IMR-90 (cell line): Measurements from ENCODE around the gene KTN1. TPM values are rescaled to one million over a fixed set of nuclear protein-coding genes. Genes with fewer than 3 reads are reported as not detected.

Source experiments
- ATAC-seq: fragments of 200-7000 bp; cut with Tn5 transposase; 2 replicates; pipeline ENCODE4 v1.9.1; 2020; ENCODE audit warnings: low read depth, mild to moderate bottlenecking, moderate library complexity
- BruUV-seq: library from RNA; stranded (reverse); fragments of 400-500 nt; replicated peaks from 2 replicates; lab custom pipeline; 2021; lab: Mats Ljungman, UMichigan
- CTCF ChIA-PET: fragments of 300-600 bp; formaldehyde crosslinking; extraction: SDS; loops from one replicate; lab custom pipeline; 2021; ENCODE audit warnings: antibody characterized with exemption; lab: Yijun Ruan, JAX
- POLR2A ChIA-PET: fragments of 300-600 bp; sonication (Branson Sonifier 250); formaldehyde crosslinking; loops from one replicate; lab custom pipeline; 2022; ENCODE audit warnings: antibody characterized with exemption; ENCODE audit not compliant: unreplicated experiment; lab: Charles Lee
- DNase-seq: peaks from one replicate; pipeline ENCODE4 v3.0.0; 2013
- H2AFZ ChIP-seq: replicated peaks from 2 replicates; pipeline ENCODE3; 2013; ENCODE audit warnings: low read length, mild to moderate bottlenecking; ENCODE audit not compliant: poor library complexity
- H2AK5ac ChIP-seq: 2 replicates; pipeline ENCODE4 v1.6.1; 2013; ENCODE audit warnings: low read depth, low read length, inconsistent platforms
- H2AK9ac ChIP-seq: replicated peaks from 2 replicates; pipeline ENCODE3; 2013; ENCODE audit warnings: mild to moderate bottlenecking, low read depth, low read length, moderate library complexity; ENCODE audit not compliant: poor library complexity
- H2BK120ac ChIP-seq: 2 replicates; pipeline ENCODE4 v1.6.1; 2013; ENCODE audit warnings: low read depth, low read length, inconsistent platforms
- H2BK15ac ChIP-seq: 3 replicates; pipeline ENCODE4 v1.6.1; 2013; ENCODE audit warnings: low read depth, low read length, inconsistent platforms
- H2BK20ac ChIP-seq: 2 replicates; pipeline ENCODE4 v1.6.1; 2013; ENCODE audit warnings: low read depth, mild to moderate bottlenecking, inconsistent platforms, low read length, moderate library complexity
- H2BK5ac ChIP-seq: 2 replicates; pipeline ENCODE4 v1.6.1; 2013; ENCODE audit warnings: mild to moderate bottlenecking, low read depth, low read length, inconsistent platforms; ENCODE audit not compliant: poor library complexity, severe bottlenecking
- H3K14ac ChIP-seq: replicated peaks from 2 replicates; pipeline ENCODE4 v1.6.1; 2013; ENCODE audit warnings: low read depth, low read length, inconsistent platforms
- H3K18ac ChIP-seq: 2 replicates; pipeline ENCODE4 v1.6.1; 2013; ENCODE audit warnings: low read depth, low read length, control low read depth
- H3K23ac ChIP-seq: 2 replicates; pipeline ENCODE4 v1.6.1; 2013; ENCODE audit warnings: low read depth, low read length, inconsistent platforms
- H3K27ac ChIP-seq: 2 replicates; pipeline ENCODE4 v1.5.1; 2013; ENCODE audit warnings: mild to moderate bottlenecking, control low read depth, low read length; ENCODE audit not compliant: insufficient read depth
- H3K27me3 ChIP-seq: 2 replicates; pipeline ENCODE4 v1.6.1; 2013; ENCODE audit warnings: low read length; ENCODE audit not compliant: control insufficient read depth, insufficient read depth
- H3K36me3 ChIP-seq: 2 replicates; pipeline ENCODE4 v1.6.1; 2013; ENCODE audit warnings: low read length, mixed read lengths; ENCODE audit not compliant: control insufficient read depth, insufficient read depth
- H3K4ac ChIP-seq: 2 replicates; pipeline ENCODE4 v1.6.1; 2013; ENCODE audit warnings: low read depth, low read length, inconsistent platforms
- H3K4me1 ChIP-seq: 2 replicates; pipeline ENCODE4 v1.6.1; 2013; ENCODE audit warnings: low read length, mixed read lengths; ENCODE audit not compliant: control insufficient read depth, insufficient read depth
- H3K4me2 ChIP-seq: 2 replicates; pipeline ENCODE4 v1.6.1; 2013; ENCODE audit warnings: low read depth, mild to moderate bottlenecking, control low read depth, low read length, moderate library complexity
- H3K4me3 ChIP-seq: 2 replicates; pipeline ENCODE4 v1.5.1; 2013; ENCODE audit warnings: low read depth, mild to moderate bottlenecking, control low read depth, low read length, moderate library complexity; ENCODE audit not compliant: insufficient read depth
- H3K56ac ChIP-seq: 2 replicates; pipeline ENCODE4 v1.6.1; 2013; ENCODE audit warnings: low read length, inconsistent platforms; ENCODE audit not compliant: insufficient read depth; ENCODE audit errors: extremely low read depth
- H3K79me1 ChIP-seq, 2 experiments: 2 replicates each; pipeline ENCODE4 v1.6.1; 2013; ENCODE audit warnings: low read length in 2 of 2, inconsistent platforms in 1 of 2, low read depth in 1 of 2
- H3K9ac ChIP-seq: 2 replicates; pipeline ENCODE4 v1.6.1; 2013; ENCODE audit warnings: low read depth, low read length, control low read depth
- H3K9me1 ChIP-seq: 2 replicates; pipeline ENCODE4 v1.6.1; 2013; ENCODE audit warnings: low read length, inconsistent platforms; ENCODE audit not compliant: insufficient read depth
- H3K9me3 ChIP-seq: 2 replicates; pipeline ENCODE4 v1.6.1; 2013; ENCODE audit warnings: low read length; ENCODE audit not compliant: control insufficient read depth, insufficient read depth
- H4K20me1 ChIP-seq: 2 replicates; pipeline ENCODE4 v1.6.1; 2013; ENCODE audit warnings: low read length, inconsistent platforms; ENCODE audit not compliant: insufficient read depth
- H4K5ac ChIP-seq: 2 replicates; pipeline ENCODE4 v1.6.1; 2013; ENCODE audit warnings: mild to moderate bottlenecking, low read depth, low read length, control low read depth
- H4K8ac ChIP-seq, 2 experiments: 2 replicates each; pipeline ENCODE4 v1.6.1; 2013; ENCODE audit warnings: low read depth in 2 of 2, low read length in 2 of 2, control low read depth in 1 of 2, inconsistent platforms in 1 of 2
- H4K91ac ChIP-seq: 2 replicates; pipeline ENCODE4 v1.6.1; 2013; ENCODE audit warnings: low read depth, low read length, inconsistent platforms; ENCODE audit not compliant: insufficient read depth
- BHLHE40 ChIP-seq: fragments of 150-350 bp; IDR thresholded peaks from 2 replicates; pipeline ENCODE4 v1.6.1; 2016; ENCODE audit warnings: mild to moderate bottlenecking, low read depth, low read length
- FOS ChIP-seq: fragments of 150-350 bp; IDR thresholded peaks from 2 replicates; pipeline ENCODE4 v1.6.1; 2016; ENCODE audit warnings: low read depth, low read length
- MAFK ChIP-seq: IDR thresholded peaks from 2 replicates; pipeline ENCODE4 v1.6.1; 2012; ENCODE audit warnings: low read depth, low read length, improper control_type of control experiment
- RAD21 ChIP-seq: IDR thresholded peaks from 2 replicates; pipeline ENCODE4 v1.6.1; 2012; ENCODE audit warnings: low read length, improper control_type of control experiment
- RCOR1 ChIP-seq: IDR thresholded peaks from 2 replicates; pipeline ENCODE4 v1.6.1; 2012; ENCODE audit warnings: mild to moderate bottlenecking, low read length, improper control_type of control experiment; ENCODE audit not compliant: insufficient replicate concordance
- WGBS, 2 experiments: methylation state at CpG; one replicate each; pipeline versions ENCODE4 v1.1.5 to v1.1.7; 2013; ENCODE audit warnings: missing lambda C conversion rate in 2 of 2; ENCODE audit not compliant: insufficient read length in 1 of 2; ENCODE audit errors: extremely low coverage in 2 of 2; 5-methylcytosine and 5-hydroxymethylcytosine counted together
- dilution Hi-C: fragments of 300-500 bp; cut with HindIII; formaldehyde crosslinking; loops from one replicate; pipeline ENCODE4 v1.14.3; 2018; ENCODE audit warnings: low sequenced_read_pairs; ENCODE audit not compliant: unreplicated experiment
- in situ Hi-C: fragments of 300-500 bp; cut with MboI; formaldehyde crosslinking; loops from 3 replicates; pipeline ENCODE4 v1.14.3; 2019; ENCODE audit warnings: low sequenced_read_pairs, inconsistent platforms, mixed read lengths
- intact Hi-C: fragments of 100-400 bp; cut with micrococcal nuclease; formaldehyde crosslinking; loops from 2 replicates; pipeline ENCODE4 v1.10.0; 2022
- polyA plus RNA-seq, 3 experiments: library from polyadenylated mRNA; depleted of rRNA; stranded (reverse); fragments of >200 nt; gene quantifications; 2 replicates each; pipeline ENCODE4 v1.2.3, GENCODE V29; 2012; ENCODE audit warnings: low replicate concordance in 1 of 3
- total RNA-seq: library from RNA; depleted of rRNA; stranded (reverse); fragments of >200 nt; gene quantifications from 2 replicates; pipeline ENCODE4 v1.2.3, GENCODE V29; 2012

The KTN1 gene
- total and polyA plus RNA-seq, 2 of the 4 experiments (the other 2 are of a cell fraction): 42.1 to 57.2 TPM

DNA sequence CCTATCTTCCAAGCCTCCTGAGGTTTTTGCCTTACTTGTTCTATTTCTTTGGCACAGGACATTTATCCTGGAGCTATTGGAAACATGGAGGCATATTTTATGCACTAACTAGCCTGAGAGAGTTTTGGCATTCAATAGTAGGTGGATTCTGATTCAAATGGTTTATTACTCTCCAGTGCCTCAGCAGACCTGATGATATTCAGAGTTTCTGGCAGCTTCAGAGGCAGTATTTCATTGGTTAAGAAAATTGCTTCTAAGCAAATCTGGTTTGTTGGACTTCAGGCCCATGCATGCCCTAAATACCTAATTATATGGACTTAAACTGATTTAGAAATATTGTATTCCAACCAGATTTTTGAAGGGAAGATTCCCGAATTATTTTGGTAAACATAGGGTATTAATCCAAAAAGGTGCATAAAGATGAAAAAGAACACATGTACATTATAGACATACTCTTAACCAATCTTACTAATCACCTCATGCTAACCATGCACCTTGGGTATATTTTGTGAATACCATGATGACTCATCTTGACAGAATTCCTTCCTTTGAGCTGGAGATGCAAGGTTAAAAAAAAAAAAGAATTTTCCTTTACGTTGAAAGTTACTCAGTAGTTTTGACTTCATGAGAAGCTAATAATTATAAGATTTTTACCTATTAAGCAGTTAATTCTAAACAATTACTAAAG lies 44.3 kb upstream of the KTN1 start:
- Histone ChIP-seq H4K8ac (no peak overlapping the region), H2AK5ac (no peak overlapping the region), H2BK5ac (no peak overlapping the region), H3K27me3 (peaks cover 2% of the 10 kb centered on the region; the same call in 1 of the 2 replicates), H3K9me1 (no peaks in the 10 kb centered on the region), H4K91ac (no peak overlapping the region), H3K56ac (no peak overlapping the region), H3K79me1 (no peaks in the 10 kb centered on the region), H3K4me3 (no peak overlapping the region), H2BK15ac (no peak overlapping the region), H3K18ac (no peak overlapping the region), H2AK9ac (no peak overlapping the region), H3K36me3 (no peaks in the 10 kb centered on the region), H3K27ac (no peak overlapping the region), H3K14ac (no peak overlapping the region), H2AFZ (no peak overlapping the region), H2BK120ac (no peak overlapping the region), H3K9me3 (peaks cover 3% of the 10 kb centered on the region; the same call in 1 of the 2 replicates), H4K20me1 (no peaks in the 10 kb centered on the region), H3K4me1 (peaks cover 3% of the 10 kb centered on the region; the same call in 1 of the 2 replicates), H4K5ac (no peak overlapping the region), H3K4me2 (no peak overlapping the region), H2BK20ac (no peak overlapping the region), H3K9ac (no peak overlapping the region), H3K23ac (no peak overlapping the region), H3K4ac (no peak overlapping the region)
- no CpG with 5 or more reads among the region's 2 CpGs for WGBS, 2 experiments
- ChIA-PET CTCF (no interaction called here), POLR2A (no interaction called here)
- peak; percentile 23 for DNase-seq
- dilution Hi-C loops (no loop called here), in situ Hi-C loops (no loop called here), intact Hi-C loops (no loop called here)
- no peak for ATAC-seq
- BruUV-seq: no TSS peak
- TF ChIP-seq RAD21 (no peak), MAFK (no peak), BHLHE40 (no peak), RCOR1 (no peak), FOS (0 out of 2 replicates have a peak, but pooled peaks have one; percentile 40)
